ENCODE measurements around the gene CCK. TPM values are rescaled to one million over a fixed set of nuclear protein-coding genes. Genes with fewer than 3 reads are reported as not detected.

CCK gene
- polyA plus RNA-seq, 3 donors, result not detected

DNA sequence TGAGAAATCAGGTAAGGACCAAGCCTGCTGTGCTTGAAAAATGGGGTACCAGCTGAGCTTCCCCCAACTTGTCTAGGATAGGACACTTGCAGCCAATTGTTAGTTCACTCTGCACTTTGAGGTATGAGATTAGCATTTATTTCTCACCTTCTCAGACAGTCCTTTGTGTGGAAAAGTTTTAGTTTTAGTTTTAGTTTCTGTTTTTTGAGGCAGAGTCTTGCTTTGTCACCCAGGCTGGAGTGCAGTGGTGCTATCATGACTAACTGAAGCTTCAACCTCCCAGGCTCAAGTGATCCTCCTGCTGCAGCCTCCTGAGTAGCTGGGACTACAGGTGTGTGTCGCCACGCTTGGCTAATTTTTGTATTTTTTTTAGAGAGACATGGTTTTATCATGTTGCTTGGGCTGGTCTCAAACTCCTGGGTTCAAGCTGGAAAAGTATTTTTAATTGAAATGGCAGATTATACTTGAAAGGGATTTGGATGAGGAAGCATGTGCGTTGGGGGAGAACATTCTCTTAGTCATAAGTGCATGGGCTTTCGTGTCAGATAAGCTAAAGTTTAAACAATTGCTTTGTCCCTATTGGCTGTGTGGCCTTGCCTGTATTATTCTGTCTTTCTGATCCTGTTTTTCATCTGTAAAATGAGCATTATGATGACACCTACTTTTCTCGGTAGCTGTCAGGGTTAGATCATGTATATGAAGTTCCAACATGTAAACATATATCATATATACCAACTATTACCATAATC is 25.2 kb upstream of the CCK start:
- no peak overlapping the region for H3K4me3 ChIP-seq (replicated peaks in 1 of 3; ENCODE audit: low read depth in 2 of 3, low read length in 3 of 3)
- Mint-ChIP-seq H3K4me1 (no peaks in the 10 kb centered on the region), H3K36me3 (no peaks in the 10 kb centered on the region), H3K27ac (no peak overlapping the region), H3K4me3 (no peak overlapping the region), H3K27me3 (ENCODE audit: low read depth in 3 of 3) (peaks cover 5 to 14% (median 8%) of the 10 kb centered on the region in 3 donors), H3K9me3 (peaks cover 6 to 18% (median 16%) of the 10 kb centered on the region in 7 donors)
- intact Hi-C loops (cut with micrococcal nuclease), result no loop called here
- H3K27ac ChIP-seq (ENCODE audit: low read depth in 1 of 2, low read length in 2 of 2), result no peak overlapping the region
- no peaks in the 10 kb centered on the region for H4K20me1 ChIP-seq (ENCODE audit: insufficient read depth, low read length)
- TF ChIP-seq, protein P1, sequence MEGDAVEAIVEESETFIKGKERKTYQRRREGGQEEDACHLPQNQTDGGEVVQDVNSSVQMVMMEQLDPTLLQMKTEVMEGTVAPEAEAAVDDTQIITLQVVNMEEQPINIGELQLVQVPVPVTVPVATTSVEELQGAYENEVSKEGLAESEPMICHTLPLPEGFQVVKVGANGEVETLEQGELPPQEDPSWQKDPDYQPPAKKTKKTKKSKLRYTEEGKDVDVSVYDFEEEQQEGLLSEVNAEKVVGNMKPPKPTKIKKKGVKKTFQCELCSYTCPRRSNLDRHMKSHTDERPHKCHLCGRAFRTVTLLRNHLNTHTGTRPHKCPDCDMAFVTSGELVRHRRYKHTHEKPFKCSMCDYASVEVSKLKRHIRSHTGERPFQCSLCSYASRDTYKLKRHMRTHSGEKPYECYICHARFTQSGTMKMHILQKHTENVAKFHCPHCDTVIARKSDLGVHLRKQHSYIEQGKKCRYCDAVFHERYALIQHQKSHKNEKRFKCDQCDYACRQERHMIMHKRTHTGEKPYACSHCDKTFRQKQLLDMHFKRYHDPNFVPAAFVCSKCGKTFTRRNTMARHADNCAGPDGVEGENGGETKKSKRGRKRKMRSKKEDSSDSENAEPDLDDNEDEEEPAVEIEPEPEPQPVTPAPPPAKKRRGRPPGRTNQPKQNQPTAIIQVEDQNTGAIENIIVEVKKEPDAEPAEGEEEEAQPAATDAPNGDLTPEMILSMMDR (IDR thresholded peaks at IDR 0.05), result no peak
- H3K9ac ChIP-seq (ENCODE audit: insufficient read depth, low read length, poor library complexity, severe bottlenecking), result no peak overlapping the region
- H3K27me3 ChIP-seq (ENCODE audit: control insufficient read depth in 2 of 2, insufficient read depth in 2 of 2, low read length in 2 of 2), result no peaks in the 10 kb centered on the region
- H3K9me3 ChIP-seq (replicated peaks in 1 of 2; ENCODE audit: control insufficient read depth in 1 of 2, insufficient read depth in 1 of 2, low read length in 2 of 2), result peaks cover 0 to 16% of the 10 kb centered on the region in 2 donors
- H3K79me2 ChIP-seq (ENCODE audit: insufficient read depth, low read length), result no peaks in the 10 kb centered on the region
- no peak overlapping the region for H2AFZ ChIP-seq (ENCODE audit: insufficient read depth, low read depth, low read length, poor library complexity, severe bottlenecking)
- DNase-seq, result no peak
- H3K4me1 ChIP-seq (ENCODE audit: control insufficient read depth in 1 of 2, insufficient read depth in 2 of 2, low read length in 2 of 2), result no peaks in the 10 kb centered on the region
- H3K4me2 ChIP-seq (replicated peaks; ENCODE audit: extremely low read depth, low read length, poor library complexity, severe bottlenecking), result no peak overlapping the region
- no peaks in the 10 kb centered on the region for H3K36me3 ChIP-seq (replicated peaks in 1 of 2; ENCODE audit: control insufficient read depth in 1 of 2, insufficient read depth in 2 of 2, low read length in 2 of 2)
- WGBS (ENCODE audit: insufficient coverage), result 86% methylated on average over 4 of the region's 5 CpGs

DNA sequence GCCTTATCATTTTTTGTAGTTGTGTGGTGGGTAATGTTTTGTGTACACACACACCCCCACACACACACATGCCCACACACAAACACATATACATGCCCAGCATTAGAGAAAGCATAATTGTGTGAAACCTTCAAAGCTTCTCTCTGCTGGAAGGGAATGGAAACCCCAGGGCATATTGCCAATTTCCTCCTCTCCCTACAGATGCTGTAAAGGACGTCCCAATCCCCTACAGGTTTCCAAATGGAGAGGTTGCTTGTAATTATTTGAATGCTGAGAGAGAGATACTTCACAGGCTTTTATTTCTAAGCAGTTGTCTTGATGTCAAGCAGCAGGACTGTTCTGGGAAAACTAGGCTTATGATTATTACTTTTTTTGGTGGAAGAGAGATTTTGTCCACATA is 23.0 kb upstream of the CCK start:
- Histone ChIP-seq H2AFZ (ENCODE audit: insufficient read depth, low read depth, low read length, poor library complexity, severe bottlenecking) (no peak overlapping the region), H4K20me1 (ENCODE audit: insufficient read depth, low read length) (no peaks in the 10 kb centered on the region), H3K4me2 (replicated peaks; ENCODE audit: extremely low read depth, low read length, poor library complexity, severe bottlenecking) (no peak overlapping the region), H3K36me3 (replicated peaks in 1 of 2; ENCODE audit: control insufficient read depth in 1 of 2, insufficient read depth in 2 of 2, low read length in 2 of 2) (no peaks in the 10 kb centered on the region), H3K4me1 (ENCODE audit: control insufficient read depth in 1 of 2, insufficient read depth in 2 of 2, low read length in 2 of 2) (no peaks in the 10 kb centered on the region), H3K27ac (ENCODE audit: low read depth in 1 of 2, low read length in 2 of 2) (no peak overlapping the region), H3K4me3 (replicated peaks in 1 of 3; ENCODE audit: low read depth in 2 of 3, low read length in 3 of 3) (no peak overlapping the region), H3K9ac (ENCODE audit: insufficient read depth, low read length, poor library complexity, severe bottlenecking) (no peak overlapping the region), H3K27me3 (ENCODE audit: control insufficient read depth in 2 of 2, insufficient read depth in 2 of 2, low read length in 2 of 2) (no peaks in the 10 kb centered on the region), H3K9me3 (replicated peaks in 1 of 2; ENCODE audit: control insufficient read depth in 1 of 2, insufficient read depth in 1 of 2, low read length in 2 of 2) (peaks cover 0 to 13% of the 10 kb centered on the region in 2 donors), H3K79me2 (ENCODE audit: insufficient read depth, low read length) (no peaks in the 10 kb centered on the region)
- Mint-ChIP-seq H3K27ac (no peak overlapping the region), H3K9me3 (peaks cover 2 to 25% (median 14%) of the 10 kb centered on the region in 7 donors), H3K4me1 (no peaks in the 10 kb centered on the region), H3K36me3 (no peaks in the 10 kb centered on the region), H3K27me3 (ENCODE audit: low read depth in 3 of 3) (peaks cover 3 to 13% (median 8%) of the 10 kb centered on the region in 3 donors), H3K4me3 (no peak overlapping the region)
- TF ChIP-seq, protein P1 (IDR thresholded peaks at IDR 0.05), result no peak
- intact Hi-C loops (cut with micrococcal nuclease), result no loop called here
- WGBS (ENCODE audit: insufficient coverage), result no CpG with 5 or more reads among the region's 1 CpG
- DNase-seq, result no peak
